Left lobe of liver (tissue), 2 donors: ENCODE results near the gene NFKBIZ. TPM values are rescaled to one million over a fixed set of nuclear protein-coding genes. Genes with fewer than 3 reads are reported as not detected.
"Not testable (repeated sequence)": the region's sequence is repeated elsewhere in the genome, so short reads cannot be mapped to it uniquely, and the experiment has no call there.

Experiments used
- ATAC-seq: fragments of 200-7000 bp; cut with Tn5 transposase; one replicate; pipeline ENCODE4 v1.9.1; 2020; ENCODE audit warnings: mild to moderate bottlenecking, moderate library complexity
- DNase-seq: peaks from one replicate; pipeline ENCODE4 v3.0.0-alpha.2; 2020; ENCODE audit warnings: low spot score
- total RNA-seq: library from RNA; stranded (reverse); gene quantifications from one replicate; pipeline ENCODE4 v1.2.1, GENCODE V29; 2021
- donor health status: DM: no; HTN: no; CAD: no; lungs with moderate emphysema.
- donor health status: DM: no; HTN: yes; CAD: no.

NFKBIZ gene
- total RNA-seq, 1 donor from 2014 or later, result 29.7 TPM

- DNase-seq (no peak), ATAC-seq (no peak)
These were observed 18.7 kb downstream of the NFKBIZ start for GRCh38 chr3:101867996-101868395.

GRCh38 chr3:101868534-101869464 lies 19.5 kb downstream of the NFKBIZ start:
- peak; percentile 58 for DNase-seq
- ATAC-seq, result peak; percentile 73

- no peak for ATAC-seq
- no peak for DNase-seq
These were observed 20.8 kb downstream of the NFKBIZ start for GRCh38 chr3:101870138-101870537.

- ATAC-seq (no peak), DNase-seq (no peak)
These were observed 24.3 kb downstream of the NFKBIZ start for GRCh38 chr3:101873619-101874018.

- DNase-seq (no peak), ATAC-seq (no peak)
These were observed 26.8 kb downstream of the NFKBIZ start for GRCh38 chr3:101876142-101876541.

- ATAC-seq, result peak; percentile 79
- peak; percentile 70 for DNase-seq
These were observed 29.3 kb downstream of the NFKBIZ start for GRCh38 chr3:101878589-101878988.

- ATAC-seq, result peak; percentile 87
These were observed 29.8 kb downstream of the NFKBIZ start for GRCh38 chr3:101879102-101879501.

GRCh38 chr3:101879623-101880284 lies 30.4 kb downstream of the NFKBIZ start:
- ATAC-seq (peak; percentile 40), DNase-seq (no peak)

More at GRCh38 chr3:101879102-101879501, 29.8 kb downstream of the NFKBIZ start:
- DNase-seq, result peak; percentile 63

- ATAC-seq, result no peak
- DNase-seq, result no peak
These were observed 35.5 kb downstream of the NFKBIZ start for GRCh38 chr3:101884776-101885175.

GRCh38 chr3:101885584-101885983 lies 36.3 kb downstream of the NFKBIZ start:
- not testable (repeated sequence) for DNase-seq, ATAC-seq

- no peak for ATAC-seq
These were observed 37.3 kb downstream of the NFKBIZ start for GRCh38 chr3:101886626-101887025.

GRCh38 chr3:101888653-101889052 lies 39.3 kb downstream of the NFKBIZ start:
- DNase-seq (no peak), ATAC-seq (no peak)

More at GRCh38 chr3:101886626-101887025, 37.3 kb downstream of the NFKBIZ start:
- no peak for DNase-seq

GRCh38 chr3:101890716-101891115 lies 41.4 kb downstream of the NFKBIZ start:
- ATAC-seq (peak; percentile 80), DNase-seq (no peak)

GRCh38 chr3:101892648-101893047 lies 43.3 kb downstream of the NFKBIZ start:
- ATAC-seq, result peak; percentile 66
- DNase-seq, result no peak

GRCh38 chr3:101896083-101896757 lies 46.9 kb downstream of the NFKBIZ start:
- DNase-seq (no peak), ATAC-seq (no peak)

- no peak for ATAC-seq
- no peak for DNase-seq
These were observed 47.7 kb downstream of the NFKBIZ start for GRCh38 chr3:101897013-101897412.

- no peak for ATAC-seq
- no peak for DNase-seq
These were observed 48.7 kb downstream of the NFKBIZ start for GRCh38 chr3:101898039-101898438.

- DNase-seq, result no peak
- no peak for ATAC-seq
These were observed 49.4 kb downstream of the NFKBIZ start for GRCh38 chr3:101898752-101899169.

- no peak for DNase-seq
- no peak for ATAC-seq
These were observed 51.0 kb downstream of the NFKBIZ start for GRCh38 chr3:101900316-101900715.

- ATAC-seq, result no peak
- no peak for DNase-seq
These were observed 51.4 kb downstream of the NFKBIZ start for GRCh38 chr3:101900736-101901135.

GRCh38 chr3:101902041-101902440 lies 52.7 kb downstream of the NFKBIZ start:
- DNase-seq (no peak), ATAC-seq (no peak)
